GM12878 (cell line): ENCODE results near the gene HCAR2.

Experiments
- CTCF ChIP-seq, 3 experiments: IDR thresholded peaks in 2 of 3; conservative IDR thresholded peaks in 1 of 3; 2 replicates each; pipeline ENCODE4 v1.5.1; 2011; ENCODE audit warnings: low read depth in 3 of 3, low read length in 3 of 3, mild to moderate bottlenecking in 3 of 3, control low read depth in 2 of 3, moderate library complexity in 2 of 3, inconsistent platforms in 1 of 3, mixed read lengths in 1 of 3; ENCODE audit not compliant: control insufficient read depth in 2 of 3, insufficient read depth in 1 of 3; ENCODE audit errors: extremely low read depth in 1 of 3
- ESRRA ChIP-seq: IDR thresholded peaks from 2 replicates; pipeline ENCODE4 v1.6.1; 2012; ENCODE audit warnings: mild to moderate bottlenecking, low read length, improper control_type of control experiment
- EZH2 ChIP-seq: IDR thresholded peaks from 2 replicates; pipeline ENCODE4 v1.6.1; 2012; ENCODE audit warnings: low read depth, mild to moderate bottlenecking, control low read depth, inconsistent platforms, low read length, borderline replicate concordance; ENCODE audit not compliant: control insufficient read depth
- HDGF ChIP-seq: fragments of 450-650 bp; IDR thresholded peaks from 2 replicates; pipeline ENCODE4 v1.6.1; 2016; ENCODE audit warnings: antibody characterized with exemption
- IKZF2 ChIP-seq, 2 experiments: fragments of 450-650 bp; IDR thresholded peaks; 2 replicates each; pipeline ENCODE4 v1.6.1; 2017; ENCODE audit warnings: mild to moderate bottlenecking in 2 of 2, moderate library complexity in 2 of 2
- MTA3 ChIP-seq: IDR thresholded peaks from 2 replicates; pipeline ENCODE4 v1.6.1; 2012; ENCODE audit warnings: low read length, inconsistent platforms, borderline replicate concordance
- PKNOX1 ChIP-seq: fragments of 450-650 bp; IDR thresholded peaks from 2 replicates; pipeline ENCODE4 v1.6.1; 2016; ENCODE audit warnings: mild to moderate bottlenecking
- POLR2A ChIP-seq: IDR thresholded peaks from 2 replicates; pipeline ENCODE4 v1.6.1; 2011; ENCODE audit warnings: low read depth, mild to moderate bottlenecking, low read length
- POLR2AphosphoS5 ChIP-seq: IDR thresholded peaks from 2 replicates; pipeline ENCODE4 v1.6.1; 2011; ENCODE audit warnings: mild to moderate bottlenecking, low read length, inconsistent platforms
- SIN3A ChIP-seq: IDR thresholded peaks from 2 replicates; pipeline ENCODE4 v1.6.1; 2012; ENCODE audit warnings: low read depth, low read length, improper control_type of control experiment
- YY1 ChIP-seq: IDR thresholded peaks from 2 replicates; pipeline ENCODE4 v1.6.1; 2011; ENCODE audit warnings: low read depth, mild to moderate bottlenecking, low read length
- TF ChIP-seq, protein P1 (sequence below): IDR thresholded peaks from 2 replicates; pipeline ENCODE4 v1.6.1; 2012; ENCODE audit warnings: low read depth, low read length, improper control_type of control experiment

DNA sequence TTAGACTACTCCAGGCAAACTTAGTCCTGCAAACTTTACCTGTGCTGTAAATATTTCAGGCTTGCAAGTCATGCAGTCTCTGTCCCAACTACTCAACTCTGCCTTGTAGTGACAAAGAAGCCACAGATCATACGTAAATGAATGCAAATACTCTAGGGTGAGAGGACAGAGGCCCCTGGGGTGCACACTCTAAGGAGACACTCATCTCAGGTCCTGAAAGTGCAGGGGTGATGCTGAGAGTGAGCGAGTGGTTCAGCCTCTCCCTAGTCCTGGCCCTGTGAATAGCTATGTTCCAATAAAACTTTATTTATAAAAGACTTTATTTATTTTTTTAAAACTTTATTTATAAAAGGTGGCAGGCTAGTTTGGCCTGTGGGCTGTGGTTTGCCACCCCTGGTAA is 34.9 kb downstream of the HCAR2 start:
- TF ChIP-seq SIN3A (no peak), POLR2AphosphoS5 (no peak), PKNOX1 (no peak), ESRRA (no peak), YY1 (no peak), CTCF (IDR thresholded peaks at IDR 0.05 in 2 of 3, conservative IDR thresholded peaks at IDR 0.05 in 1 of 3; ENCODE audit: control insufficient read depth in 2 of 3, extremely low read depth in 1 of 3, insufficient read depth in 1 of 3, low read depth in 3 of 3, low read length in 3 of 3) (no peak), EZH2 (no peak), HDGF (no peak), MTA3 (no peak), POLR2A (no peak), IKZF2 (IDR thresholded peaks at IDR 0.05) (no peak)
- TF ChIP-seq, protein P1, sequence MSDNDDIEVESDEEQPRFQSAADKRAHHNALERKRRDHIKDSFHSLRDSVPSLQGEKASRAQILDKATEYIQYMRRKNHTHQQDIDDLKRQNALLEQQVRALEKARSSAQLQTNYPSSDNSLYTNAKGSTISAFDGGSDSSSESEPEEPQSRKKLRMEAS, result no peak
